GM18519 (cell line): ENCODE data around the gene BRINP1.

Experiments used
- ATAC-seq: cut with Tn5 transposase; IDR thresholded peaks from one replicate; pipeline ENCODE4 v1.9.1; 2021; ENCODE audit warnings: mild to moderate bottlenecking, moderate library complexity; ENCODE audit not compliant: unreplicated experiment, low FRiP score

The BRINP1 gene

GRCh38 chr9:119368681-119369581 is at the start of gene BRINP1:
BRINP1 (minus strand) TSS chr9:119369435; CDS start chr9:119313355, 56,080 bp downstream.
- no peak for ATAC-seq

- no peak for ATAC-seq
These were observed 49.5 kb upstream of the BRINP1 start for GRCh38 chr9:119418721-119419120.

DNA sequence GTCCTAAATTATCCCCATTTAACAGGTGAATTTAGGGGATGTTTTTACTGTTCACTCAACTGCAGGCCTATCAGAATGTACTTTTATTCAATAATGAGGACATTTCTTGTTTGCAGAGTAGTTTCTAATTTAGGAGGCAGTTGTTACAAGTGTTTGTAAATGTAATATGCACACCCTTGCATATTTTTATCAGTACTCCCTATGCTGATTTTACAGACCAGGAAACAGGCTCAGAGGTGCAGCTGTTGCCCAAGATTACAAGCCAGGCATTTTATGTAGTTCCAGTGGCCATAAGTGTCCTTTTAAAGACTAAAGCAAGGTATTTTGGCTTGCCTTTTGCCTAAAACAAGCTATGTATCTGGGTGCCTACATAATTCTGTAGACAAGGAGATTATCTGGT is 47.6 kb upstream of the BRINP1 start:
- no peak for ATAC-seq

- no peak for ATAC-seq
These were observed 43.2 kb upstream of the BRINP1 start for GRCh38 chr9:119412399-119412798.

GRCh38 chr9:119409552-119409951 is 40.3 kb upstream of the BRINP1 start:
- no peak for ATAC-seq

- ATAC-seq = no peak
These were observed 31.4 kb upstream of the BRINP1 start for GRCh38 chr9:119400606-119401005.

DNA sequence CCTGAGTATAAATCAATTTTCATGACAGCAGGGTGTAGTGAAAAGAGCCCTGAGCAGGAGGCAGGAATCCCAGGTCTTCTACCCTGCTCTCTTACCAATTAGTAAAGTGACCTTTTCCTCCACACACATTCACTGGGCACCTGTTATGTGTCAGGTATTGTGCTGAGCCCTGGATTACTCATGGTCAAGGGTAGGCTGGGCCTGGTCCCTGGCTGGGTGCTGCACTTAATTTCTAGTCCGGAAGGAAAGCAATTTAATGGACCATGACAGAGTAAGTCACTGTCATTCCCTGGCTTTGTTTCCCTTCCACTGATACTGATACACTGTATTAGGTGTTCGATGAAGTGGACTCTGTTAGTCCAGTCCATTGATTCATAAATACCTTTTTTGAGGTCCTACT is 29.1 kb upstream of the BRINP1 start:
- no peak for ATAC-seq

GRCh38 chr9:119391878-119392277 is 22.6 kb upstream of the BRINP1 start:
- no peak for ATAC-seq

DNA sequence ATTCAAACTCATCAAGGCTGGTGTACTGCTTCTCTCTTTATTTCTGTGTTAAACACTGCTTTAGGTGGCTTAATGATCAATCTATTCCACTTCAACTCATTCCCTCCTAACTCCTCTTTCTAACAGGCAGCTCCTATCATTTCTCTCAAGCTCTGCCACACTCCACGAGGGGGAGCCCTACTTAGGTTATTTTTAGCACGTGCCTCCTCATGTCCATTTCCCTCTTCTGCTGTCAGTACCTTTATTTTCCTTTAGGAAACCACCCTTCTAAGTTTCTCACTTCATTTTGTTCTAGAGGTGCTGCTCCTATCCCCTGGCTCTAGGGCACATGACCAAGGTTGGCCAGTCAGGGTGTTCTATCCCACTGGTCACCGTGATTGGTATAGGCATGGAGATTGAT is 6.7 kb upstream of the BRINP1 start:
- ATAC-seq = no peak

DNA sequence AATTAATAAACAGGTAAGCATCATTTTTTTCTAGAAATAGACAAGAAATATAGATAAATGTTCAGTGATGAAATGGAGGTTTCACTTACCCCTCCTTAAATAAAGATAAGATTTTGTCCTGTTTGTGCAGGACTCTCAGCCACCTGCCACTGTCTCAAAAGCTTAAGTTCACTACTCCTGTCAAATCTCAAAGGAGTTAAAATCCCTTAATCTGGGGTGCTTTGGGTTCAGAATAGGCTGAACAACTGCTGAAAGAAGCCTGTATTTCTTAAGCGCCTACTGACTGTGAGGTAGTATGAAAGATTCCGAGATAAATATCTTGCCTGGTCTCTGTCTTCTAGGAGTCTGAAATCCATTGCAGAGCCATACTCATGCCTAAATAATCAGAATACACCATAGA is 3.7 kb upstream of the BRINP1 start:
- ATAC-seq = no peak

DNA sequence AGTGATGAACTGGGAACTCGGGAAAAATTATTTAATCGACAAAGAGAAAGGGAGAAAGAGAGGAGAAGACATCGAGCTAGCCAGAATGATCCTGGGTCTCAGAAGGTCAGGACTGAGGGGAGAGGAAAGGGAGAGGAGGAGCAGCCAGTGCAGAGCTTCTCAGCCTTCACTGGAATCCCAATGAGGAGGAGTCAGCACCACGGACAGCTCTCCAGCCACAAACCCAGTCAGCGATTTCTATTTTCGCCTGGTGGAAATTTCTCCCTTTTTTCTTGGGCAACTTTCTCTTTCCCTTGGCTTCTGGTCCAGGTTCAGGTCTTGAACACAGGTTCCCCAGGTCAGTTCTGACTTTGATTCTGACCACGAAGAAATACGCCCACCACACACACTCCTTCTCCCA is 1.6 kb upstream of the BRINP1 start:
- no peak for ATAC-seq

GRCh38 chr9:119369680-119370366 is 588 bp upstream of the BRINP1 start:
- no peak for ATAC-seq

DNA sequence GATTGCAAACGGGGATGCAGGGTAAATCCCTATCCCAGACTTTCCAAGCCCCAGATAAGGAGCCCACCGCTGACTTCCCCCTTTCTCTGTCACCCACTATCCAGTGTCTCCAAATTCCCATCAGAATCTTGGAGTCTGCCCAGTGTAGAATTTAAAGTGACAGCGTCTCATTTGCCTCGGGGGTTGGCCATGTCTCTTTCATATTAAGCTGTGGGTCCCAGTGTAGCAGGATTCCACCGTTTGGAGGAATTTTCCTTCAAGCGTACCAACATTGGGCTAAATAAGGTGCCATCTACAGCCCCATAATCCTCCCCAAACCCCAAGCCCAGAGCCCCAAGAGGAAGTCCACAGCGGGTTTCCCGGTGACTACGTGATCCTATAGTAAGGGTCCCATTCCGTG is 1.1 kb downstream of the BRINP1 start:
- no peak for ATAC-seq

- no peak for ATAC-seq
These were observed 1.6 kb downstream of the BRINP1 start for GRCh38 chr9:119367683-119368075.

DNA sequence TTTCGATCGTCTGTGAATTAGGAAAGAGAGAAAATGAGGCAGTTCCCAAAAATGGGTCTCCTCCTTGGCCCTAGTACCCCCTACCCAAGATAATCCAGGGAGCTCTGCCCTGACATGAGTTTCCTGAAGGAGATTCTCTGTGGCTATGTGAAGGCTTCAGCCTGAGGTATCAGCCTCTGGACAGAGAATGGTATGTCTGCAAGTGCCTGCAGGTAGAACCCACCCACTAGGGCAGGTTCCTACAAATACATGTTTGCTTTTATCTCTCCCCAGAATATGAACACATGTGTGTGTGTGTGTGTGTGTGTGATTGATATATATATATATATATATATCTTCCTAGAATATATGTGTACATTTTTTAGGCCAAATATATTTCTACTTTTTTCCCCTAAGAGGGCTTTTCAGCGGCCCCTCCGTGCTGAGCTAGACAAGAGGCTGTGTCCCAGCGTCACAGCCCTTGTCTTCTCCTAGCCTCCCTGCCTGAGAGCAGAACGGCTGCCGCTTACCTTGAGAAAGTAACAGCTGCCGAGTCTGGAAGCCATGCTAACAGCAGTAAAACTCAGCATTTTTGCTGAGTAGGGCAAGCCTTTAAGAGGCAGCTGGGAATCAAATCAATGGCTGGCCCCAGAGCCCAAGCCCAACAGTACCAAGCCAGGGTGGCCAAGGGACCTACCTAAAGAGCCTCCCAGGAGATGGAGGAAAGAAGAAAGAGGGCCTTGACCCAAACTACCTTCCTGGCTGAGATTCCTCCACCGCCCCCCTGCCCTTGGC is 2.1 kb downstream of the BRINP1 start:
- ATAC-seq = no peak

- no peak for ATAC-seq
These were observed 3.8 kb downstream of the BRINP1 start for GRCh38 chr9:119365291-119366027.

DNA sequence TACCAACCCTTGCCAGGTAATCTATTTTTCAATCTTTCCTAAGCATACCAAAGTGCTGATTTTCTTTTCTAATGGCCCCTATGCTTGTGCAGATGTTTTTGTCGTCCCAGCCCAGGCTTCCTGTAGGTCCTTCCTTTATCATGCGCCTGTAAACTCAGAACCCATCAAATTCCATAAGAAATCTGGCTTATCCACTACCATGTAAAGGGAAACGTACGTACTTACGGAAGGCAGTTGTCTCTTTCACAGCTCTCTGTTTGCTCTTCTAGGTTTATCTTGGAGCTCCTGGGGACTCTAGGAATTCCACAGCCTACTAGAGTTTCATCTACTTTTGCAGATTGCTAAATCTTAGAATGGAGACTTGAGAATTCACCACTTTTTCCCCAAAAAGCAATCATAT is 9.0 kb downstream of the BRINP1 start:
- no peak for ATAC-seq

DNA sequence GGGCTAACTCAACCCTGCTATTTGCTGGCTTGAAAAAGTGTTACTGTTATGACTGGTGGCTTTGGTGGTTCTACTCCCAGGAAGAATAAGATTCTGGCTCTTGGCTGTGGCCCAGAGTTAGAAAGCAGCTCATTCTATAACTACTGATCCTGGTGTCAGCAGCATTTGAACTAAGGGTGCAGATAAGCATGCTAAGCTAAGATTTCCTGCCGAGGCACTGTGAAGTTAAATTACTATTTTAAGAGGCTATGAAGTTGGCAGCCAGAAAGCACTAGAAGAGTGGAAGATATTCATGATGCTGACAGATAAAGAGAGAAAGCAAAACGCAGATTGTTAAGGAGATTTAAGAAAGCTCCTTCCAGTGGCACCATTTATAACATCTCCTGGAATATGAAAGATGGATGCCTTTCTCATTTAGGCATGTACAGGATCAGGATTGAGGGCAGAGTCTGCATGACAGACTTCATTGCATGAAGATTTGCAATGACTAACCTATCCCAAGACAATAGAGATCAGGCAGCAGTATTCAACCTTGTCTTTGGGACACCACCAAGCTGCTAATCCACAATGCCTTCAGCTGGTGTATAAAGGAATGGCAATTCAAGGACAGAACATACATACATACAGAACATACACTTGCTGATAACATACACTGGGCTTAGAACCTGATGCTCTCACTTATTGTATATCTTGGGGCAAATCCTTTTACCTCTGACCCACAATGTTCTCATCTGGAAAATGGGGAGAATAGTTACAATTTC is 11.7 kb downstream of the BRINP1 start:
- ATAC-seq = no peak

- ATAC-seq = no peak
These were observed 19.8 kb downstream of the BRINP1 start for GRCh38 chr9:119349351-119349825.
